Body of pancreas (tissue), 4 donors: ENCODE results near the gene GABRA4.

Experiments
- CTCF ChIP-seq, 7 experiments: fragments of 450-650 bp in 4 of 7; fragments of 200-600 bp in 3 of 7; sonication (generic) in 3 of 7; IDR thresholded peaks; one replicate each; pipeline ENCODE4 v1.5.1; 2016 to 2019; ENCODE audit warnings: antibody characterized with exemption in 7 of 7
- POLR2A ChIP-seq, 3 donors: fragments of 450-650 bp; IDR thresholded peaks; one replicate each; pipeline ENCODE4 v1.6.1; 2016; ENCODE audit warnings: antibody characterized with exemption in 3 of 3, mild to moderate bottlenecking in 2 of 3

- TF ChIP-seq CTCF (IDR thresholded peaks at IDR 0.05) (no peak), POLR2A (IDR thresholded peaks at IDR 0.05) (no peak)
Observed at GRCh38 chr4:46909078-46909477, 84.3 kb downstream of the GABRA4 start, which contains the start of gene COX7B2.
